GM21526 (cell line): ENCODE data around the gene RBM28.
"Not testable (repeated sequence)": the region's sequence is repeated elsewhere in the genome, so short reads cannot be mapped to it uniquely, and the experiment has no call there.

Experiments used
- ATAC-seq: cut with Tn5 transposase; IDR thresholded peaks from one replicate; pipeline ENCODE4 v1.9.1; 2021; ENCODE audit warnings: moderate library complexity; ENCODE audit not compliant: unreplicated experiment, low FRiP score

RBM28 gene

DNA sequence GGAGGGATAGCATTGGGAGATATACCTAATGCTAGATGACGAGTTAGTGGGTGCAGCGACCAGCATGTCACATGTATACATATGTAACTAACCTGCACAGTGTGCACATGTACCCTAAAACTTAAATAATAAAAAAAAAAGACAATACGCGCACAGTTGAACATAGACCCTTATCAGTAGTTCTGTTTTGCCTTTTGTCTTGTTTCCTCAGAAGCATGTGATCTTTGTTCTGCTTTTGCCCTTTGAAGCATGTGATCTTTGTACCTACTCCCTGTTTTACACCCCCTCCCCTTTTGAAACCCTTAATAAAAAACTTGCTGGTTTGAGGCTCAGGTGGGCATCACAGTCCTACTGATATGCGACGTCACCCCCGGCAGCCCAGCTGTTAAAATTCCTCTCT, 45.7 kb downstream of the RBM28 start:
- ATAC-seq: not testable (repeated sequence)

DNA sequence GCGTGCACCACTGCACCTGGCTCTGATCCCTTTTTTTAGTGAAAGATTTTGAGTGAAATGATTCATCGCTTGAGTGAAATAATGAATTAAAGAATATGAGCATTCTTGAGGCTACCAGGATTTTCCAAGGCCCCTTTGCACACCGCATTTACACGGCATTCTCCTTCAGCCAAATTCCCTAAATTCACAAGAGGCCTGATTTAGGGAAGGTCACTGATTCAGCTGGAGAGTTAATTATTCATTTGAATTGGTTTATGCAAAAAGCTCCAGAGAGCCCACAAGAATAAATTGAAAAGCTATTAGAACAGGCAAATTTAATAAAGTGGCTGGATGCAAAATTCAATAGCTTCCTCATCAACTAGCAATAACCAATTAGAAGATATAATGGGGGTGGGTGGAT, 56.2 kb downstream of the RBM28 start:
- ATAC-seq: no peak

DNA sequence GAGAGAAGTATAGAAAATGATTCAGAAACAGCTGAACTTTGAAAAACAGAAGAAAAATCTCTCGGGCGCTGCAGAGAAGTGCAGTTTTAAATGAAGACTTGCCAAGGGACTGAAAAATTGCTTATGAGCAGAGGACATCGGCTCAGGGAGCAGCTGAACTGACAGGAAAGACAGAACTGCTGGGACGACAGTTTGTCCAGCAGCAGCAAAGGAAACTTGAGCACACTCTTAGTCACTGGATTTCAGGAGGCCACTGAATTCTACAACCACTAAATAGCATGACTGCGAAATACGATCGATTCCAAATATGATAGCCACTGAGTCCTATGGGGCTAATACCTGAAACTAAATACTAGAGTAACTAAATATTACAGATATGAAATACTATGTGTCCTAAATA, 59.6 kb downstream of the RBM28 start:
- ATAC-seq: no peak

DNA sequence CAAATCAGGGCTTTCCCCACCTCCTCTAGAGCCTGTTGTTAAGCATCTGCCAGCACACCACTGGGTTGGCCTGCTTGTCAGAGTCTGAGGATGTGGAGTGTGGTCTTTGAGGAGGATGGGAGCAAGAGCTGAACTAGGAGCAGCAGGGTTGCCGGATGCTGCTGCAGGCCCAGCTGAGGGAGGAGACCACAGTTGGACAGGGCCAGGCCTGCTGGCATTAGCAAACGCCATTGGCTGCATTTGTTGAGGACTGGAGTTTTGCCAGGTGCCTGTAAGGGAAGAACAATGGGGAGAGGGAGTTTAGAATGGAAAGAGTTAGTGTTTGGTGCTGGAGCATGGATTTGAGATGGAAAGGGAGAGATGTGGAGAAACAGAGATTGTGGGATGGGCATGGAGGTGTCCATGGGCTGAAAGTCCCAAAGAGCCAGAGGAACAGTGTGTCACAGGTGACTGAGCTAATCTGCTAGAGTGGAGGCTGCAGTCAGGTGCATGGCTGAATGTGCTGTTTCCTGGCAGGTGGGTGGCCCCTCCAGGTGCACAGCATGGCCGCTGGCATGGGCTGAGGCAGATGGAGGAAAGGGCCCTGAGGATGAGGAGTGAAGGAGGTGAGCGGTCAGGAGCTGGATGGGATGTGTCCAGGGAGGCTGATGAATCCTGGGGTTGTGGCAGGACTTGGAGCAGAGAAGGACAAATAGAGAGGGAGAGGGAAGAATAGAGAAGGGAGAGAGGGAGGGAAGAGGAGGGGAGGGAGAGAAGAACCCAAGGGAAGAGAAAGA, 61.9 kb downstream of the RBM28 start:
- no peak for ATAC-seq

DNA sequence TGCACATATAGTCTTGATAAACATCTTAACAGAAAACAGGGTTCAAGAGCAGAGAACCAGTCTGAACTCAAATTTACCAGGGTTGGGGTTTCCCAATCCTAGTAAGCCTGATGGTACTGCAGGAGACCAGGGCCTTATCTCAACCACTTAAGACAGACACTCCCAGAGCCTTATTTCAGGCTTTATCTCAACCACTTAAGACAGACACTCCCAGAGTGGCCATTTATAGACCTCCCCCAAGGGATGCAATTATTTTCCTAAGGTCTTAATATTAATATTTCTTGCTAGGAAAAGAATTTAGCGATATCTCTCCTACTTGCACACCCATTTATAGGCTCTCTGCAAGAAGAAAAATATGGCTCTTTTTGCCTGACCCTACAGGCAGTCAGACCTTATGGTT, 63.3 kb downstream of the RBM28 start:
- ATAC-seq: not testable (repeated sequence)

DNA sequence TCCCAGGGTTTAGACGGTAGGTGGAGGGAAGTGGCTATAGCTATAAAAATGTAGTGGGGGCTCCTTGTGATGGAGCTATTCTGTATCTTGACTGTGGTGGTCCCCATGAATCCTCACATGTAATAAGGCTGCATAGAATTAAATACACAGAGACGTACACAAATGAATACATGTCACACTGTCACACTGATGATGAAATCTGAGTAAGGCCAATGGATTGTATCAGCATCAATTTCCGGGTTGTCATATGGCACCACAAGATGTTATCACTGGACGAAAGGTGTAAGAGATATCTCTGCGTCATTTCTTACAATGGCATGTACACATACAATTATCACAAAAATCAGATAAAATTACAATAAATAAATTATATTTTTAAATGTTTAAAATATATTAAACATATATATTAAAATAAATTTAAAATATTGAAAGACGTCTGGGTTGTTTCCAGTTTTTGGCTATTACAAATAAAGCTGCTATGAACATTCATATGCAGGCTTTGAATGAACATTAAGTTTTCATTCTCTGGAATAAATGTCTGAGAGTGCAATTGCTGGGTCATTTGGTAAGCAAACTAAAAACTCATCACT, 64.5 kb downstream of the RBM28 start:
- ATAC-seq: no peak

DNA sequence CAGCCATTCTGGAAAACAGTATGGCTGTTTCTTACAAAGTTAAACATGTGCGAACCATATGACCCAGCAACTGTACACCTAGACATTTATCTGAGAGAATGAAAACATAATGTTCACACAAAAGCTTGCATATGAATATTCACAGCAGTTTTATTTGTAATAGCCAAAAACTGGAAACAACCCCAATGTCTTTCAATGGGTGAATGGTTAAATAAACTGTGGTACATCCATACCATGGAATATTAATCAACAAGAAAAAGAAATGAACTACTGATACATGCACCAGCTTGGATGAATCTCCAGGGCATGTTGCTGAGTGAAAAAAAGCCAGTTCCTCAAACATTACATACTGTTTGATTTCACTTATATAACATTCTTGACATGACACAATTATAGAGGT, 65.3 kb downstream of the RBM28 start:
- ATAC-seq: no peak

DNA sequence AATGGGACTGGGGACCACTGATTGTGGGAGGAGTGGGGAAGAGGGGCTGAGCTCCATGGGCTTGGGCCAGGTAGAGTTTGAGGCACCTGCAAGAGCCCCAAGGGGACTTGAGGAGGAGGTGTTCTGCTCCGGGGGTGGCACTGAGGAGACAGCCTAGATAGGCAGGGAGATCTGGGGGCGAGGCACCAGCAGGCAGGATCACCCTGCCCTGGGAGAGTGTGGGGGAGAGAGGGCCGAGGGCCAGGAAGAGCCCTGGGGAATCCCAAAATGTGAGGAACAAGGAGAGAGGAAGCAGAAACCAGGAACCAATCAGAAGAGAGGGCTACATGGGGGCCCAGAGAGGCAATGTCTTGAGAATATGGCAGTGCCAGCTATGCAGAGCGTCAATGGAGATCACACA, 68.0 kb downstream of the RBM28 start:
- no peak for ATAC-seq

DNA sequence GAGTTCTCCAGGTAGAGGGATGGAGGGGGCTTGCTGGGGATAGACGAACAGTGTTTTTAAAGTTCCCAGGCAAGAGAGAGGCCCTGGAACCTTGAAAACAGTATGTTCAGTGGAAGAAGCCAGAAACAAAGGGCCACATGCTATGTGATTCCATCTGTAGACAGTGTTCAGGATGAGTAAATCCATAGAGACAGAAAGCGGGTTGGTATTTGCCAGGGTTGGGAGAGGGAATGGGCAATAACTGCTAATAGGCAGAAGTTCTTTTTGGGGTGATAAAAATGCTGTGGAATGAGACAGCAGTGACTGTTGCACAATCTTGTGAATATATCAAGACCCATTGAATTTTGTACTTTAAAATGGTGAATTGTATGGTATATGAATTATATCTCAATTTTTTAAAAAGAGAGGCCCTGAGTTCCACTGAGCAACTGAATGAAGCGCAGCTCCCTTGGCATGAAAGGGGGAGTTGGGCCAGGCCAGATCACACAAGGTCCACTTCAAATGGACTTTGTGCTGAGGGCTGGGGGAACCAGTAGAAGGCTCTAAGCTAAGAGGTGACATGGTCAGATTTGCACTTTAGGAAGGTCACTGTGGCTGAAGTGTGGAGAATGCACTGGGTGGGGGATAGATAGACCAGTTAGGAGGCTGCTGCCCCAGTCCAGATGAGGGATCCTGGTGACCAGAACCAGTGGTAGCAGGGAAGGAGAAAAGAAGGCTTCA, 68.7 kb downstream of the RBM28 start:
- ATAC-seq: no peak

DNA sequence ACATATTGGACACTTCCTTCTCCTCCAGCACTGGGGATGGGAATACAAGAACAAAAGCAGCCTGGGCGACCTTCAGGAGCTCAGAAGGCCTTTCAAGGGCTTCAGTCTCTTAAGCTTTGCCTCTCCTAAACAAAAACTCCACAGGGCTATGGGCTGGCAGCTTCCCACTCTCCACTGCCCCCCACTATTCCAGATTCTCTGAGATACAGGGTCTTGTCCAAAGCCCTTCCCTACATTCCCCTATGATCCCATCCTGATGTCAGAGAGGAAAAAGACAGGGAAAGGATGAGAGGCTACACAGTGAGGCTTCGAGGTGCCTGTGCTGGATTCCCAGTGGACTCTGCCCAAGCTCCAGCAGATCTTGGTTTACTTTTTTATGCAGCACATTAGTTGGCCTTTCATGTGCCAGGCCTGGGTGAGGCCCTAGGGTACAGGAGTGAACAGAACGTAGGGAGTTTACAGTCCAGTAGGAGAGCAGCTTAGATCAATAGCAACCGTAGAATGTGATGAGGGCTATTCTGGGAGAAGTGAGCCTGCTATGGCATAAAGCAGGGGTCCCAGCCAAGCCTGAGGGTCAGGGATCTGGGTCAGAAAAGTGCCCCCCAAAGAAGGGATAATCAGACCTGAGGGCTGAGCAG, 69.3 kb downstream of the RBM28 start:
- no peak for ATAC-seq

DNA sequence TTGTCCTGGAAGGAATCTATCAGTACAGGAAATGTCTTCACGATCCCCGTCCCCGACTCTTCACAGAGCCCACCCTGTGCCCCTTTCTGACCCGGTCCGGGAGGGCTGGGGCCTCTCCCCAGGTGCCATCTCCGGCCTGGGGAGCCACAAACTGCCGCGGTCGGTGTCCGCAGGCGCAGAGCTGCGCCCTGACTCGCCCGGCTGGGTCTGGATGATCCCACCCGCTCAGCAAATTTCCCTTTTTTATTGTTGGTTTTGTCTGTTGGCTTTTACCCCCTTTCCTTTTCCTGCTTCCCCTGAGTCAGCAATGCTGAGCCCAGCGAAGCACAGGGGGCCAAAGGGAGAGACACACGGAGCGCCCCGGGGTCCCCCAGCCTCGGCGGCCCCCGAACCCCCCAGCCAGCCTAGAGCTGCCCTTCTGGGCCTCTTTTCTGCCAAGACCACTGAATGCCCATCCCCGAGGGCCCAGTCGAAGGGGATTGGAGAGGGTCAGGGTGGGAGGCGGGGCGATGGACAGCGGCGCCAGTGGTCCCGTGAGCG, 71.7 kb downstream of the RBM28 start:
- ATAC-seq: no peak

DNA sequence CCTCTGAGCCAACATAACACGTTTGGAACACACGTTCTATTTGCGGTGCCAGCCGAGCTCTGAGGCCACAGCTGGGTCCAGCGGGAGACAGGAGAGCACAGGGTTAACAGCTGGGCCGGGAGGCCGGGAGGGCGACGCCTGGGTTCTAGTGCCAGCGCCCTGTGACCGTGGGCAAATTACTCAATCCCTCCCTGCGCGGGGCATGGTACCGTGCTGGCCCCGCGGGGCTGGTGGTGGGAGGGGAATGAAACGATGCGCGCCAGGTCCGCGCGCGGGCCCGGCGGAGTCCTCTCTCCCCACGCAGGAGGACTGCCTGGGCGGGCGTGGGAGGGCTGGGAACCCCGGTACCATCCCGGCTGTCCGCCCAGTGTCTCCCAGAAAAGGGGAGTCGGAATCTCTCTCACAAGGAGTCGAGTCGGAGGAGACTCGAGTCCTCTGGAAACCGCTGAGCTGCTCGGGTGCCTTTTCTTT, 72.2 kb downstream of the RBM28 start:
- ATAC-seq: no peak

DNA sequence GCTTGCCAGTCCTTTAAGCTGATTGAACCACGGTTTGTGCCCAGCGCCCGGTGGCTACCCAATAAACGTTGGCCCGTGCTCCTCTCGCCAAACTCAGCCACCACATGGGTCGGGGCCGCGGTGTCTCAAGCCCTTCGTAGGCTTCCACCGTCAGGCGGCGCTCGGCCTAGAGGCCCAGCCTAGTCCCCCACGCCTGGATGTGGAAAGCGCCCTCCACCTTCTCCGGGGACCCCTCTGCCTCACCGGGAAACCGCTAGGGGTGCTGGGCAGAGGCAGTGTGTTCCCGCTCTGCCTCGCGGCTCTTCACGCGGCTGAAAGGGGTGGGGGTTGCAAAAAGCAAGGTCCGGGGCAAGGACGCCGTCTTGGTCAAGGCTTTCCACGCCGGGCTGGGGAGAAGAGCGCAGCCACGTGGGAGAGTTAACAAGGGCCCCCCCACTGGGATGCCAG, 72.9 kb downstream of the RBM28 start:
- no peak for ATAC-seq

DNA sequence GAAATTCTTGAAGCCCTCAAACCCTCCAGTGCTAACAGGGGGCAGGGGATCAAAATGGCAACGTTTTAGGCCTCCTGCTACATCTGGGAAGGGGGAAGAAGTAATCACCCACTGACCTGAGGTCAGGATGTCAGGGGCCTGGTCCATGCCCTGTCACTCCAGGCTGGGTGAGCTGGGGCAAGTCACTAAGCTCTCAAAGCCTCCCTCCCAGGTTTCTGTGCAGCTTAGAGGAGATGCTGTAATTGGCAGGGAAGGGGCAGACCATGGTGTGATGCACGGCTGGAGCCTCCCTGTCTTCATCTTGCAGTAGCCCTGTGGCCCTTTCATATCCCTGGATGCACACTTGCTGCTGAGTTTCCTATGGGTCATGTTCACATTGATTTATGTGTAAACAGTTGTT, 75.5 kb downstream of the RBM28 start:
- ATAC-seq: no peak

DNA sequence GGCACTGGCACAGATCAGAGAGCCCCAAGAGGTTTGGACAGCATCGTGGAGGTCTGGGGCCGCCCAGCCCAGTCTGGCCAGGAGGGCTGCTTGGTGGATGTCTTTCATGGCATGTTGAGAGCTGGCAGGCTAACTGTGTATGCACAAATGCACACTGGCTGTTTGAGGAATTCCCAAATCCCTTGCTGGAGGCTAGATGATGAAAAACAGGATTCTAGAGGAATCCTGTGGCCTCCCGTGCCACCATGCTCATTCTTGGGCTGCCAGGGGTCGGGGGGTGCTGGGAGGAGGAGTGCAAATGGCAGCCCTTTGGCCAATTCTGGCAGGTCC, 76.1 kb downstream of the RBM28 start:
- no peak for ATAC-seq

DNA sequence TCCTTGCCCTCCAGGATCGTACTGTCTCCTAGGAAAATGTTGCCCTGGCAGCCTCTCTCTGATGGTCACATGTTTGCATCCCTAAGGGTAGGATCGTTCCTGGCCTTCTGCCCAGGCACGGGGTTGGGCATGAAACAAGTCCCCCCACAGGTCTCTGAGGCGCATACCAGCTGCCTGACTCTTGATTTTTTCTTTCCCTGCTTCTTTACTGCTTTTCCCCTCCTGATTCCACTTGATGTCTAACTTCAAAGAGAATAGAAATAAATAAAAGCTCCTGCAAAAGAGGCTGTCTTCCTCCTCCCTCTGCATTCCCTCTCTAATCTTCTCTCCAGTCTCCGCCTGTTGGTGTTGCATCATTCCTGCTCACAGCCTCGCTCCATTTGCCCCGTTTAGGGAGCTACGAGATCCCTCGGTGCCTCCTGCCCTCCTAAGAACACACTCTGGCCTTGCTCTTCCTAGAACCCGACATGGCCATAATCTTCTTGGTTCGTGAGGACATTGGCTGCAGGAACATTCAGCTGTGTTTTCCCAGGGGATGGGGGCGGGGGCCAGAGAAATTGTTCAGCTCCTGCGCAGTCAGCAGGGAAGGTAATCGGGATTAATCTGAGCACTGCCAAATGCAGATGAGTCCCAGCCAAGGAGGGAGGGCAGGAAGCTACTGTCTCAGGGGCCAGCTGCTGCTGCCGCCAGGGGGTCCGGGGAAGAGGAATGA, 76.7 kb downstream of the RBM28 start:
- ATAC-seq: no peak

DNA sequence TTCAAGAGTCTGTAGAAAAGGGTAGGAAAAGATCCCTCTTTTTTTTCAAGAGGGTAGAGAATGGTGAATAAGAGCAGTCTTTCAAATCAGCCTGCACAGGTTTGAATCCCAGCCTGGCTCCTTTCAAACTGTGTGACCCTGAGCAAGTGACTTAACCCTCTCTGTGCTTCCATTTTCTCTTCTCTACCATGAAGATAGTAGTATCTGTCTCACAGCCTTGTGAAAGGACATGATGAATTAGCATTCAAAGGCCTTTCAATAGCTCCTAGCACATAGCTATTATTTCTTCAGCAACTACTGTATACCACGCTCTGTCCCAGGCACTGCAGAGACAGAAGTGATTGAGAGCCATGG, 77.2 kb downstream of the RBM28 start:
- ATAC-seq: no peak

DNA sequence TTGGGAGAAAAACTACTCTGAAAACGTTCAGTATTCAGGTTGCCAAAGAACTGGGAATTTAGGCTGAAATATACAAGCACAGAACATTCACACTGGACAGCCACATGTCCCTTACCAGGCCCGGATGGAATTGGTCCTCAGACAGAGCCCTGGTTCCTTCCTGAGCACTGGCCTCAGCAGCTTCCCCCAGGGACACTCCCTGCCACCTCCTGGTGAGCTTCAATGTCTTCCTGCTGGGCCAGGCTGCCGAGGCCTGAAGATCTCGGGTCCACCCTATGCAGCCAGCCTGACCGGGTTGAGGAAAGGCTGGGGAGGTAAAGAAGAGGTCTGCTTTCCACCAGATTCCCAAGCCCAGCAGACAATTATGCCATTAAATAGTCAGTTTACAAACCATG, 77.8 kb downstream of the RBM28 start:
- no peak for ATAC-seq

DNA sequence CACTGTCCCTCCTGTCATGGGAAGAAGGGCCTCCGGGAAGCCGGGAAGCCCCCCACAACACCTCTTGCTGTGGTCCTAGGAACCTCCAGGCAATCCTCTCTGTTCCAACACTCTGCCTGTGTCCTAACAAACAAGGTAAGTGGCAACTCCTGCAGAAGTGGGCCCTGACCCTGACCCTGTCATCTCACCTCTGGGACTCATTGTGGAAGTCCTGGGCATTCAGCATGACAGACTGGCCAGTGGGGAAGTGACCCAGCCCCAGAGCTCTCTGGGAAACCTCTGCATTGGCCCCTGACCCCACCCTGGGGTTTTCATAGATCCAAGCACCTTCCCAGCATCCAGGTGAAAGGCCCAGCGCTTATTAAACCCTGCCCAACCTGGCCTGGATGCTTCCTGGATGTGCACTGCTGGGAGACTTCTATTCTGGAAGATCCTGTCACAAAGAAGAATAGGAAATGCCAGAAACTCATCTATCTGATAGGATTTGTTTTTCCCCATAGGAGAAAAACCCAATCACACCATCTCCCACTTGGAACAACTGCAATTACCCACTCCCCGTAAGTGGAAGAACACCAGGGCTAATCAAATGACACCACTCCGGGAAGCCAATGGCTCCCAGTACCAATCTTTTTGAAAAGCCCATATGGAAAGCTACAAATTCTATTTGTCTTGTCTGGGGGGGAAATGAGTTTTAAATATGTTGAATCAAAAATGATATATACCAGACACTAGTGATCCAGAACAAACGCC, 78.4 kb downstream of the RBM28 start:
- no peak for ATAC-seq

DNA sequence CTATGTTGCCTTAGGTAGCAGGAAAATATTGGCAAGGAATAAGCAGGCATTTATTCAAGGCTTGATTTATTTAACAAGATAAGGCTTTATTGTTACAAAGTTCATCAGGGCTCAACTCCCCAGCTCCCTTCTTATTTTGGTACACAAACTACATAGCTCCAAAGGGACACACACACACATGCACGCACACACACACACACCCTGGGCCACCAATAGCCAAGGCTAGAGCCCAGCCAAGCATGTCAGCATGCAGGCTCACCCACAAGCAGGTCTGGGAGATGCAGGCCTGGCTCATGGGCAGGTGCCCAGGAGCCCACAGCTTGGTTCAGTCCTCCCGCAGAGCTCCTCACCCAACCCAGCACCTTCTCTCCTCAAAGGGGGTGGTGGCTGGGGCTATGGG, 79.2 kb downstream of the RBM28 start:
- ATAC-seq: no peak
